WTC11 (cell line): ENCODE measurements around the gene SYN1. TPM values are rescaled to one million over a fixed set of nuclear protein-coding genes. Genes with fewer than 3 reads are reported as not detected.

Experiments
- ATAC-seq: fragments of 200-7000 bp; cut with Tn5 transposase; 2 replicates; pipeline ENCODE4 v1.10.0; 2021; ENCODE audit warnings: mild to moderate bottlenecking, moderate library complexity
- CTCF ChIA-PET: fragments of 300-600 bp; sonication (Branson Sonifier 250); formaldehyde crosslinking; loops from one replicate; lab custom pipeline; 2021; ENCODE audit warnings: antibody characterized with exemption; lab: Charles Lee
- POLR2A ChIA-PET: fragments of 350-600 bp; sonication (Branson Sonifier 250); formaldehyde crosslinking; loops from one replicate; lab custom pipeline; 2021; ENCODE audit warnings: antibody characterized with exemption; lab: Charles Lee
- DNase-seq: peaks from one replicate; pipeline ENCODE4 v3.0.0; 2021; ENCODE audit warnings: low spot score
- H3K27ac Mint-ChIP-seq: 2 replicates; pipeline ENCODE4 v1.8.0; 2021; ENCODE audit warnings: mixed read lengths
- H3K27me3 Mint-ChIP-seq: 2 replicates; pipeline ENCODE4 v1.8.0; 2021; ENCODE audit warnings: low read depth, mild to moderate bottlenecking, moderate library complexity, mixed read lengths
- H3K36me3 Mint-ChIP-seq: 2 replicates; pipeline ENCODE4 v1.8.0; 2021; ENCODE audit warnings: mixed read lengths
- H3K4me1 Mint-ChIP-seq: 2 replicates; pipeline ENCODE4 v1.8.0; 2022; ENCODE audit warnings: mixed read lengths
- H3K4me3 Mint-ChIP-seq: 2 replicates; pipeline ENCODE4 v1.8.0; 2021; ENCODE audit warnings: mild to moderate bottlenecking, moderate library complexity, mixed read lengths
- H3K9me3 Mint-ChIP-seq: 2 replicates; pipeline ENCODE4 v1.8.0; 2021; ENCODE audit warnings: mixed read lengths
- ATF2 ChIP-seq: sonication (generic); formaldehyde crosslinking; IDR thresholded peaks from 2 replicates; pipeline ENCODE4 v1.8.1; 2022; ENCODE audit warnings: low read depth, missing genetic modification reagents, borderline replicate concordance
- ATF6 ChIP-seq: sonication (generic); formaldehyde crosslinking; IDR thresholded peaks from 2 replicates; pipeline ENCODE4 v1.8.1; 2023; ENCODE audit warnings: mild to moderate bottlenecking, missing genetic modification reagents
- CTCF ChIP-seq: fragments of 200-600 bp; IDR thresholded peaks from 2 replicates; pipeline ENCODE4 v1.8.0; 2022; ENCODE audit warnings: antibody characterized with exemption
- E2F4 ChIP-seq: sonication (generic); formaldehyde crosslinking; IDR thresholded peaks from 2 replicates; pipeline ENCODE4 v1.8.1; 2022; ENCODE audit warnings: low read depth, mild to moderate bottlenecking, moderate library complexity, missing genetic modification reagents, borderline replicate concordance
- ELF4 ChIP-seq: sonication (generic); formaldehyde crosslinking; IDR thresholded peaks from 2 replicates; pipeline ENCODE4 v1.8.1; 2022; ENCODE audit warnings: low read depth, mild to moderate bottlenecking, moderate library complexity, missing genetic modification reagents
- ERG ChIP-seq: fragments of 250-450 bp; sonication (Bioruptor Pico); IDR thresholded peaks from 2 replicates; pipeline ENCODE4 v1.8.0; 2021; ENCODE audit warnings: mild to moderate bottlenecking
- ESRRA ChIP-seq: sonication (generic); formaldehyde crosslinking; IDR thresholded peaks from 2 replicates; pipeline ENCODE4 v1.8.1; 2022; ENCODE audit warnings: mild to moderate bottlenecking, missing genetic modification reagents, borderline replicate concordance
- FOXP4 ChIP-seq: sonication (generic); formaldehyde crosslinking; IDR thresholded peaks from 2 replicates; pipeline ENCODE4 v1.8.0; 2022; ENCODE audit warnings: mild to moderate bottlenecking, missing genetic modification reagents
- NR1H2 ChIP-seq: sonication (generic); formaldehyde crosslinking; IDR thresholded peaks from 2 replicates; pipeline ENCODE4 v1.9.0; 2021; ENCODE audit warnings: mild to moderate bottlenecking, moderate library complexity, missing genetic modification reagents
- SMAD4 ChIP-seq: sonication (generic); formaldehyde crosslinking; IDR thresholded peaks from 2 replicates; pipeline ENCODE4 v1.8.0; 2022; ENCODE audit warnings: mild to moderate bottlenecking, missing genetic modification reagents
- SOX15 ChIP-seq: fragments of 250-450 bp; sonication (Bioruptor Pico); IDR thresholded peaks from 2 replicates; pipeline ENCODE4 v1.9.0; 2021; ENCODE audit warnings: mild to moderate bottlenecking
- TCF7 ChIP-seq: sonication (generic); formaldehyde crosslinking; IDR thresholded peaks from 2 replicates; pipeline ENCODE4 v1.8.0; 2022; ENCODE audit warnings: mild to moderate bottlenecking, low read depth, missing genetic modification reagents, moderate library complexity
- TEAD4 ChIP-seq: sonication (generic); formaldehyde crosslinking; IDR thresholded peaks from 2 replicates; pipeline ENCODE4 v1.8.0; 2022; ENCODE audit warnings: mild to moderate bottlenecking, missing genetic modification reagents
- ZNF138 ChIP-seq: sonication (generic); formaldehyde crosslinking; conservative IDR thresholded peaks from 2 replicates; pipeline ENCODE4 v1.8.1; 2022; ENCODE audit warnings: mild to moderate bottlenecking, moderate library complexity, missing genetic modification reagents
- ZNF219 ChIP-seq: sonication (generic); formaldehyde crosslinking; IDR thresholded peaks from 2 replicates; pipeline ENCODE4 v1.8.0; 2023; ENCODE audit warnings: missing genetic modification reagents, mild to moderate bottlenecking, borderline replicate concordance
- total RNA-seq: library from RNA; stranded (reverse); gene quantifications from 3 replicates; pipeline ENCODE4 v1.2.3, GENCODE V29; 2021

The SYN1 gene
- total RNA-seq, 1 experiment from 2014 or later = 7.1 TPM

GRCh38 chrX:47564438-47565085 lies 55.1 kb downstream of the SYN1 start:
- TF ChIP-seq SOX15 (no peak), ATF2 (CRISPR knock-in tag) (no peak), ZNF219 (CRISPR knock-in tag) (no peak), ZNF138 (CRISPR knock-in tag) (no peak), E2F4 (CRISPR knock-in tag) (no peak), CTCF (no peak), ATF6 (CRISPR knock-in tag) (no peak), SMAD4 (CRISPR knock-in tag) (no peak), ESRRA (CRISPR knock-in tag) (no peak), ELF4 (CRISPR knock-in tag) (no peak), NR1H2 (CRISPR knock-in tag) (no peak), ERG (CRISPR knock-in tag) (no peak), FOXP4 (CRISPR knock-in tag) (no peak)
- ATAC-seq (no peak), DNase-seq (no peak)
- no peaks in the 10 kb centered on the region for H3K9me3 Mint-ChIP-seq
- H3K4me3 Mint-ChIP-seq = no peak overlapping the region
- H3K4me1 Mint-ChIP-seq = peaks cover 13% of the 10 kb centered on the region
- H3K27ac Mint-ChIP-seq = no peak overlapping the region
- no peaks in the 10 kb centered on the region for H3K27me3 Mint-ChIP-seq
- peaks cover 32% of the 10 kb centered on the region for H3K36me3 Mint-ChIP-seq
- POLR2A ChIA-PET = no interaction called here
- CTCF ChIA-PET = interaction anchor here (0.6 to 1.0 kb wide), 5 partner anchors 8 to 80 kb away, joined by 3 to 7 read pairs (median 3); no protein-coding TSS in a partner anchor

- H3K4me3 Mint-ChIP-seq = no peak overlapping the region
- H3K36me3 Mint-ChIP-seq = peaks cover 27% of the 10 kb centered on the region
- no peaks in the 10 kb centered on the region for H3K9me3 Mint-ChIP-seq
- H3K4me1 Mint-ChIP-seq = peaks cover 13% of the 10 kb centered on the region
- TF ChIP-seq TEAD4 (CRISPR knock-in tag) = no peak
- no peak for TF ChIP-seq TCF7
- no peak for DNase-seq
- H3K27ac Mint-ChIP-seq = no peak overlapping the region
- ChIA-PET CTCF (no interaction called here), POLR2A (no interaction called here)
- H3K27me3 Mint-ChIP-seq = no peaks in the 10 kb centered on the region
- ATAC-seq = no peak
These were observed 55.8 kb downstream of the SYN1 start for GRCh38 chrX:47563801-47564315.
